Measurements from ENCODE around the gene ECHS1.

Gene ECHS1

GRCh38 chr10:133357285-133358161, 15.6 kb downstream of the ECHS1 start, which contains the start of gene FUOM:
FUOM (minus strand) TSS chr10:133358019; CDS start chr10:133358007, 12 bp downstream.
- DNase-seq: peak in 1 of 2 experiments; percentile 37

- no peak for DNase-seq
Observed at GRCh38 chr10:133356549-133357284, 16.4 kb downstream of the ECHS1 start.

DNA sequence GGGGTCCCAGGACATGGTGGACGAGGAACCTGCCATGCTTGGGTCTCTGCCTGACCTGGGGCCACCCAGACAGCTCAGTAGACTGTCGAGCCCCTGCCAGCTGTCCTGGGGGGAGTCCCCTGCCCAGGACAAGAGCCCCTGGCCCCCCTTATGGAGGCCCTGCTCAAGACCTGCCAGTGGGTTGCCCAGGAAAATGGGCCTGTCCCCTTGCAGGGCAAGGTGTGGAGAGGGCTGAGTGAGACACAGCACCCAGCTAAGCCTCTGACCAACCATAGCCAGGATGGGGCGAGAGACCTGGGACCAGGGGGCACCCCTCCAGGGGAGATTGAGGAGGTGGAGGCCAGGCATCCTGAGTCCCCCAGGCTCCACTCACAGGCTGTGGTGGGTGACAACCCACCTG, 17.2 kb downstream of the ECHS1 start:
- no peak for DNase-seq

- DNase-seq: no peak
Observed at GRCh38 chr10:133355266-133355665, 17.9 kb downstream of the ECHS1 start.

GRCh38 chr10:133354672-133355240, 18.4 kb downstream of the ECHS1 start:
- DNase-seq: no peak

DNA sequence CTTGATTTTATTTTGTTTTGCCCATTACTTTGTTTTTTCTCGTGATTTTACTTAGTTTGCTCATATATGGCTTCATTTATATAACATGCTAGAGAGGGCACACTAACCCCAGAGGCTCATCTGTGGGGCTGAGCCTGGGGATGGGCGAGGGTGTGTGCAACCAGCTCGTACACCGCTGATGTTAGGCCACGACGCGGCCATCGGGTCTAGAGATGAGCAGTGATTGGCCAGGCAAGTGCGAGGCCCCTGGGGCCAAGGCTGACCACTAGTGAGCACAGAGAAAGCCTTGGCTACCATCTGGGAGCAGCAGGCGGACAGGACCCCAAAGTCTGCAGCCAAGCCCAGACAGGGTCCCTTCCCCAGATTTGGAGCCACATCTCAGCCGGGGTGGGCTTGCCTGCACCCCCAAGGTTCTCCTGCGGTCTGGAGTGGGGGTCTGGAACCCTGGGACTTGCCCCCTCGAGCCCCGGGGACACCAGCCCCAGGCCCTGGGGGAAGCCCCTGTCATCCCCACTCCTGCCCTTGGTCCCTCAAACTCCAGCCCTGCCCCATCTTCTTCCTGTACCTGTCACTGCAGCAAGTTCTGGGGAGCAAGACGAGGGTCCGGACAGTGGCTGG, 19.1 kb downstream of the ECHS1 start:
- no peak for DNase-seq

DNA sequence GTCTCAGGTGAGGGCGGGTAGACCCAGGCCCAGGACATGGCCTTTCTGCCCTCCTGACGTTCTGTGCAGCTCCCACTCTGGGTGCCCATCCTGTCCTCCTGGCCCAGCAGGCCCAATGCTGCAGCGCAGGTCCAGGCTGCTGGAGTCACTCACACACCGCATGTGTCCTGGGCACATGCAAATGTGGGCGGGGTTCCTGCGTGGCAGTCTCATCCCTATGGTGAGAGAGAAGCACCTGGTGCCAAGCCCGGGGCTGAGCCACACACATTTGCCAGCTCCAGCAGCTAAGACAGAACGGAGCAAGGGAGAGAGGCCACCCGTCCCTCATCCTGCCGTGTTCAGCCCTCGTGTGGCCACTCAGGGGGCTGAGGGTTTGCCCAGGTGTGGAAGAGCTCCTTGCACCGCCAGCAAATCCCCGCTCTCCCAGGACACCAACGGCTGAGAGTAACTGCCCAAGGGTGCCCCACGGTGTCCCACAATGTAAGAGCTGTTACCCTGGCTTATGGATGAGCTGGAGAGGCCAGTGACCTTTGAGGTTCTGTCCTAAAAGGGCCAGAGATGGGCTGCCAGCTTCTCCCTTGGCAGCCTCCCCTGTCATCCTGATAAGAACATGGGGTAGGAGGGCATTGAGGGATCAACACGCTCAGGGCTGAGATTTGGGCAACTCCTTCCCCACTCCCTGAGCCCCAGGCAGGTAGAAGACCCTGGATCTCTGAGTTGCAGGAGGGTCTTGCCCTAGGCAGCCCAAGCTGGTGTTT, 19.8 kb downstream of the ECHS1 start:
- no peak for DNase-seq

- DNase-seq: no peak
Observed at GRCh38 chr10:133351408-133352318, 21.5 kb downstream of the ECHS1 start.

GRCh38 chr10:133350950-133351329, 22.2 kb downstream of the ECHS1 start:
- DNase-seq: no peak

DNA sequence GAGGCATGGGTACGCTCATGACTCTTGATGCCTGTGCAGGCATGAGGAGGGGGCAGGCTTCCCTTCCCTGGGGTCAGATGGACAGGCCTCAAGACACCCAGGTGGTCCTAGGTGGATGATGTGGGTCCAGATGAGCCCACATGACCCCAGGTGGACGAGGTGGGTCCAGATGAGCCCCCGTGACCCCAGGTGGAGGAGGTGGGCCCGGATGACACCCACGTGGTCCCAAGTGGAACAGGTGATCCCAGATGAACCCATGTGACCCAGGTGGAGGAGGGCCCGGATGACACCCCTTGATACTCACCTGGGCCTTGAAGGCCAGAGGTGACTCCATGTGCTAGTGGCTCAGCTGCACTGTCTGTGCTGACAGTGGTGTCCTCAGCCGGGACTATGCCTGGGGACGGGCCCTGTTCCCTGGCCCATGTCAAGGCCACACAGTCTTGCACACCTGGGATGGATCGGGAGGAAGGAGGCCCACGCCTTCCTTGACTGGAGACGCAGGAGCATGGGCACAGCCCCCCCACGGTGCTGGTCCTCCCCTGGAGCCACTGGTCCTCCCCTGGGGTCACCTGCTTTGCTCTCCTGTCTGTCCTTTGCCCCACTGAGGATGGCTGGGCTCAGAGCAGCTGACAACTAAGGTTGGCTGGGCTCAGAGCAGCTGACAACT, 22.7 kb downstream of the ECHS1 start:
- no peak for DNase-seq

DNA sequence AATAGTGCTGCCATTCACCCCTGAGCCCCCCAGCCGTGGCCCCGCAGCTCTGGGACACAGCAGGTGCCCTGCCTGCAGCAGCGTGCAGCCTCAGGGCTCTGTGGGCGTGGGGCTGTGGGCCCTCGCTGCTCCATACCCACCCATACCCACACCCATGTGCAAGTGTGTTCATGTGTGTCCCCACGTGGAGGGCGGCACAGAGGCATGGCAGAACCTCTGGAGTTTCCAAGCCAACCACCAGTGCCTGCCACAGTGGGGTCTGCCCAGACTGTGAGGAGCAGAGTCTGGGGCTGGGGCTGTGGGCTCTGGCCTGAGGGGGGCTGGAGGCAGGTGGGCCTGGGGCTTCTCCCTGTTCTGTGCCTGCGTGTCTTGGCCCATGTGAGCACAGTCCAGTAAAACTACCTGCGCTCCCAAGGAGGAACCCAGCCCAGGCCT, 23.6 kb downstream of the ECHS1 start:
- no peak for DNase-seq

- DNase-seq: no peak
Observed at GRCh38 chr10:133349160-133349568, 24.0 kb downstream of the ECHS1 start.

- DNase-seq: no peak
Observed at GRCh38 chr10:133347710-133348517, 25.2 kb downstream of the ECHS1 start.

DNA sequence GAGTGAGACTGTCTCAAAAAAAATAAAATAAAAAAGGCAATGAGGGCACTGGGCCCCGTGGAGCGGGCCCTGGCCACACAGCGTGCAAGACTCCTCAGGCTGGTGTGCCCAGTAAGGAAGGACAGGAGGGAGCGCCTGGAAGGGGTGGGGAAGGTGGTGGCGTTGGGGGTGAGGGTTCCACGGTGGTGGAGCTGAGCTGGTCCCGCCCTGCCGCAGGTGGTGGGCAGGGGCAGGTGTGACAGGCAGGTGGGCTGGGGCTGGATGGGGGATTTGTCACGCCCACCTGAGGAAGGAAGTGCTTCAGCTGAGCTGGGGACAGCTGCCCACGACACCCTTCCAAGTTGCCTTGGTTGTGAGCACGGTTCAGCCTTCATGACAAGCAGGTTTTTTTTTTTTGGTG, 26.7 kb downstream of the ECHS1 start:
- no peak for DNase-seq

GRCh38 chr10:133344236-133344635, 28.9 kb downstream of the ECHS1 start:
- no peak for DNase-seq

GRCh38 chr10:133343558-133343957, 29.6 kb downstream of the ECHS1 start:
- DNase-seq: no peak

DNA sequence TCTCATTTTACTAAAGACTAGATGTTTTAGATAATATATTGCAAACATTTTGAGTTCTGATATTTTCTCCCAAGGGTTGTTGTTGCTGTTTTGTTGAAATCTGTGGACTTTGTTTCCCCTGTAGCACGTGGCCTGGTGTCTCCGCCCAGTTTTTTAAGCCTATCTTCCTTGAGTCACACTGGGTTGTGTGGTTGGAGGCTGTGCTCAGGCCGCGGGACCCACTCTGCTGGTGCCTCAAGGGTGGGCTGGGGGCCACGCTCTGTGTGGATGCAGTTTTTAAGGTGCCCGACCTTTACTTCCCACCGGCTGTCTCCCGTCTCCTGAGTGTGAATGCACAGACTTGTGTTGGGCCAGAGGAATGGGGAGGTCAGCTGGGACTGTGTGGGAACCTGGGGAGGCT, 30.2 kb downstream of the ECHS1 start:
- DNase-seq: no peak

- no peak for DNase-seq
Observed at GRCh38 chr10:133341983-133342382, 31.2 kb downstream of the ECHS1 start.

DNA sequence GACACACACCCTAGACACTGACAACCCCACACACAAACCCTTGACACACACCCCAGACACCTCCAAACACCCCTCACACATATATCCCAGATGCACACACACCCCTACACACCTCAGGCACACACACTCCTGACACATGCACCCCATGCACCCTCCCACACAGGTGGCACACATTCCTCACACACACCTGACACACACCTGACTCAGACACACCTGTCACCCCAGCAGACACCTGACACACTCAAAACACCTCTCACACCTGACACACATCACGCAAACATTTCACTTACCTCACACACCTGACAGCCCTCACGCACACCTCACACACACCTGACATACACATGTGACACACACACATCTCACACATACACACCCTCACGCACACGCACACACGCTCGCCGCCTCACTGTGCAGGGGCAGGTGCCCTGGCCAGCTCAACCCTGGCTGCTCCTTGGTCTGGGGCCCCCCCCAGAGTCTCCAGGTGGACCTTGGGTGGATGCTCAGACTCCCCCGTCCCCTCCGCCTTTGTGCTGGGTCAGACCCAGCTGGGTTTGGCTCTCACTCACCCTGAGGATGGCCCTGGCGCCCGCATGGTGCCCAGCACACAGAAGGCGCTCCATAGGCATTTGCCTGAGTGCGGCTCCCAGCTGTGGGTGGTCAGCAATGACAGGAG, 33.3 kb downstream of the ECHS1 start:
- DNase-seq: no peak

Measured in SW 1271 (cell line).